Epithelial cell of esophagus (primary cell): Measurements from ENCODE around the gene NPAS2.

Source experiments
- DNase-seq: peaks from one replicate; pipeline ENCODE4 v3.0.0; 2010; ENCODE audit warnings: low read depth
- H3K4me3 ChIP-seq: 2 replicates; pipeline ENCODE4 v1.5.1; 2011; ENCODE audit warnings: mild to moderate bottlenecking, low read length, control low read depth
- TF ChIP-seq, protein P1 (sequence below): IDR thresholded peaks from 2 replicates; pipeline ENCODE4 v1.5.1; 2011; ENCODE audit warnings: low read depth, mild to moderate bottlenecking, low read length, control low read depth, inconsistent platforms; ENCODE audit not compliant: insufficient read depth; ENCODE audit errors: missing control alignments

NPAS2 gene

DNA sequence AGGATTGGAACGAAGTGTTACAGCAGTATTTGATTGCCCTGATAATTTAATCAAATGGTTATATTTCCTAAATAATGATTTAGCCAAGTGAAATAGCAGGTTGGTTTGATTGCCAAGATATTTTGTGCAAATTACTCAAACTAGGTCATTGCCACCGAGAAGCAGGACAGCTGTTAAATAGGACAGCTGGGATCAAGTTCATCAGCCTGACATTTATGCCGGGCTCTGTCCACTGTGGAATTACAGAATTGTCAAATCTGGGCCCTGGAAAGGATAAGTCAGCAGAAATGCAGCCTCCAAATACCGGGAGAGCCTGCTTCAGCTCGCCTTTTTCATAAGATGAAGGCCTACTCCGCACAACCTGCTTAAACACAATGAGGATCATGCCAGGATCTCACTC lies 108.3 kb downstream of the NPAS2 start:
- no peak overlapping the region for H3K4me3 ChIP-seq
- DNase-seq: no peak
- TF ChIP-seq, protein P1, sequence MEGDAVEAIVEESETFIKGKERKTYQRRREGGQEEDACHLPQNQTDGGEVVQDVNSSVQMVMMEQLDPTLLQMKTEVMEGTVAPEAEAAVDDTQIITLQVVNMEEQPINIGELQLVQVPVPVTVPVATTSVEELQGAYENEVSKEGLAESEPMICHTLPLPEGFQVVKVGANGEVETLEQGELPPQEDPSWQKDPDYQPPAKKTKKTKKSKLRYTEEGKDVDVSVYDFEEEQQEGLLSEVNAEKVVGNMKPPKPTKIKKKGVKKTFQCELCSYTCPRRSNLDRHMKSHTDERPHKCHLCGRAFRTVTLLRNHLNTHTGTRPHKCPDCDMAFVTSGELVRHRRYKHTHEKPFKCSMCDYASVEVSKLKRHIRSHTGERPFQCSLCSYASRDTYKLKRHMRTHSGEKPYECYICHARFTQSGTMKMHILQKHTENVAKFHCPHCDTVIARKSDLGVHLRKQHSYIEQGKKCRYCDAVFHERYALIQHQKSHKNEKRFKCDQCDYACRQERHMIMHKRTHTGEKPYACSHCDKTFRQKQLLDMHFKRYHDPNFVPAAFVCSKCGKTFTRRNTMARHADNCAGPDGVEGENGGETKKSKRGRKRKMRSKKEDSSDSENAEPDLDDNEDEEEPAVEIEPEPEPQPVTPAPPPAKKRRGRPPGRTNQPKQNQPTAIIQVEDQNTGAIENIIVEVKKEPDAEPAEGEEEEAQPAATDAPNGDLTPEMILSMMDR: no peak

DNA sequence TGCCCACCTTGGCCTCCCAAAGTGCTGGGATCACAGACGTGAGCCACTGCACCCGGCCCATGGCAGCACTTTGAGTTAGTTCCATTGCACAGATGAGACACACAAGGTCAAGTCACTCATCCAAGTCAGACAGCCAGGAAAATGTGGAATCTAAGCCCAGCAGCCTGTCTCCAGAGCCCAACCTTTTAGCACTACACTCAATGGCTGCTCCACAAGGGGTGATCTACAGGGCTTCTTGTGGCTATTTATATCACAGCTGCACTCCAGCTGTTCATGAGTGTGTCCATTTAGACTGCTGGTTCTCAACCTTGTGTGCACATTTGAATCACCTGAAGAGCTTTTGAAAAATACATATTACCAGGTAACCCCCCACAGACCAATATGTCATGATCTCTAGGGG lies 109.2 kb downstream of the NPAS2 start:
- H3K4me3 ChIP-seq: no peak overlapping the region
- TF ChIP-seq, protein P1: no peak
- no peak for DNase-seq

DNA sequence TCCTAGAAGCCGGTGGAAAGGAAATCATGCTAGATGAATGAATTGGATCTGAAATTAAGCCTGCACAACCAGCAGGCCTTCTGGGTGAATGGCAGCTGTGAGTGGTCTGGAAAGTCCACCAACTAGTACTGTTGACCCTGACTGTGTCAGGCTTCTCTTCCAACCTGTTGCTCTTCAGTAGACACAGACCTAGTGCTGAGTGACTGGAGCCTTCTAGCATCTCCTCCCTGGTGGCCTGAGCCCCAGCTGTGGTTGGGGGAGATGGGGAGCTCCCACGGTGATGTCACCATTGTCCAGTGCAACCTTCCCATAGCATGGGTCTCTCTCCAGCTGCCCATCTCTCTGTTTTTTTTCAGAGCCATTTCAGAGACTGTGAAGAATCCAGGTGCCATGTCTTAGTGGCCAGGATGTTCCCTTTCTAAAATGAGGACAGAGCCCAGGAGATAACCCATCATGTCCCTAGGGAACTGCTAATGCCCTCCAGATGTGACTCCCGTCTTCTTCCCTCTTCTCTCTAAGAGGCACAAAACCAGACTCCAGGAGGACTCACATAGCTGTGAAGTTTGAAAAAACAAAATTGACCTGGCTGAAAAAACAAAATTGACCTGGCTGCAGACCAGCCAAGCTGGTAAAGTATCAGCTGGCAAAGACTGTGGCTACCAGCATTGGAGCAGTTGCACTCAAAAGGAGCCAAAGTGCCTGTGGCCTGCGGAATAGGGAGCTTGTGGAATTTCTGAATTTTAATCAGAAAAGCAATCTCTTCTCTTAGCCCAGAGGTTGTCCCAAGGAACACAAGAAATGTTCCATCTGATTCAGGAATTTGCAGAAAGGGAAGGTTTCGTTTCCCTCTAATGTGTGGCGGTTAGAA lies 114.8 kb downstream of the NPAS2 start:
- DNase-seq: no peak
- H3K4me3 ChIP-seq: no peak overlapping the region
- TF ChIP-seq, protein P1: no peak

DNA sequence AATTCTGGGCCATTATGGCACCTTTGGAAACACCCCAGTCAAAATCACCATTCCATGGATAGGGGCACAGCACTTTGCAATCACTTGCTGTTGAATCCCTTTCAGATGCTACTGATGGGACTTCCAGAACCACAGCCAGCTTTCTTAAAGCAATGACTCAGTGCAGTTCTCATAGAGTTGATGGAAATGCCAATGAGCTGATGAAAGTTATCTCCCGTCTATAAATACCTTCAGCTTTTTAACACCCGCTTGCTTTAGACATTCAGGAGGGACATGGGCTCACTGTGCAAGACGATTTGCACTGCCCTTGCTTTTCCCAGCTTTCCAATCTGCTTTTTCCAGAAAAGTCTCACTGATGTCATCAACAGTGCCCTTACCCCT lies 115.4 kb downstream of the NPAS2 start:
- no peak overlapping the region for H3K4me3 ChIP-seq
- DNase-seq: no peak
- TF ChIP-seq, protein P1: no peak

DNA sequence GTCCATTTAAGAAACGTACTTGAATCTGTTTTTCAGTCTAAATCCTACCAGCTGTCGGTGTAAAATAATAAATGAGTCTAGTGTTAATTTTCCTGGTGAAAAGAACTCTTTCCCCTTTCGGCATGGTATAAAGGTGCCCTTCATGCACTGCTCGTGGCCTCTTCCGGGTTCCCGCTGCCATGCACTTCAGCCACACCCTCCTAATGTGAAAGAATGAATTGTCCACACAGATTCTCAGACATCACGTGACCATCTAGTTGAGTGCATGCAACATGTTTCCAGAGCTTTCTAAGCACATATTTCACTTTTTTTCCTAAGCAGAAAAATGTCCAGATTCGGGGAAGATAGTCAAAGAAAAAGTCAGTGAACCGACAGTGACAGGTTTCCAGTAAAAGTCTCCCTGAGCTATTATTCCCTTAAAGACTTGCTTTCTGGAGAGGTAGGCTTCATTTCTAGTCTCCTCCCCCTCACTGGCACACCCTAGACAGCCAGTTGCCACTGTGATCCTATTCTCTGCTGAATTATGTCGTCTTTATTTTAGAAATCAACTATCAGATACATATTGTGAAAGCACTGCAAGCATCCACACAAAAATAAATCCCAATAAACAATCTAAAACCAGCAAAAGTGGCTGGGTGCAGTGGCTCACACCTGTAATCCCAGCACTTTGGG lies 116.3 kb downstream of the NPAS2 start:
- no peak overlapping the region for H3K4me3 ChIP-seq
- no peak for DNase-seq
- TF ChIP-seq, protein P1: no peak

DNA sequence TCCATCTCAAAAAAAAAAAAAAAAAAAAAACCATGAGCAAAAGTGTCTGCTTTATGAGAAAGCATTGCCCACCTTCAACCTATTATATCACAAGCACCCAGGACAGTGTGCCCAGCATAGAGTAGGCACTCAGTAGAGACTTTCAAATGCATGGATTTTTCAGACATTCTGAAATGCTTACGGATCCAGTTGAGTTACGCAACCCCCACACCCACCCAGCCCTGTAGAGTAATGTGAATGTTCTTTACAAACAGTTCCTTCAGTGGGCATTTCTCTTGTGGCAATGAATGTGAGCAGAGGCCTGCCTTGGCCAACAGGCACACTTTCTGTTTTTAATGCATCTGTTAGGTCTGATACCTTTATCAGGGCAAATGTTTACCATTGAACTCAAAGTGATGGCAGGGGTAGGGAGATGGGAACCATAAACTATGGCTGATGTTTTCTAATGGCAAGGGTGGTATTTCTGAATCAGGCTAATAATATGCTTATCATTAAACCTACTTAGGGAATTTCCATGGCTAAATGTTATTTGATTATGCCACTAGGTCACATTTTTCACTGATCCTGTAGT lies 117.1 kb downstream of the NPAS2 start:
- DNase-seq: no peak
- TF ChIP-seq, protein P1: no peak
- H3K4me3 ChIP-seq: no peak overlapping the region
